ENCODE results near the gene GREB1L. TPM values are rescaled to one million over a fixed set of nuclear protein-coding genes. Genes with fewer than 3 reads are reported as not detected.

Gene GREB1L
- total and polyA plus RNA-seq, 2 of the 13 experiments (the other 11 are each of a cell fraction or from before 2014, with no cell fraction given), result 0.17 to 0.66 TPM

DNA sequence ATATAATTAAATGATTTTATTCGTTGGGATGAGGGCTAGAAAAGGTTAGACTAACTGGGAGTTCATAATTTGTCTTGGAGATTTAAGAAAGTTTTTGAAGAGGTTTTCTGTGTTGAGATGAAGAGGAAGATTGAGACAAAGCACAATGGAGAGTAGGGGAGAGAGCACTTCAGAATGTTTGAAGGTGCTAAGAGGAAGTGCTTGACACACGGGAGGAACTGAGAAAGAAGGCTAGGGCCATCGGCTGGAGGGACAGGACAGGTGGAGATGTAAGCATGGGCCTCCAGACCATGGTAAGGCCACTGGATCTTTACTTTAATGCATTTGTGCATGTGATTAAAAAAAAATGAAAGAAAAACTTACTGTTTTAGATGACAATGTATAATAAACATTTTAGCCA, 31.5 kb downstream of the GREB1L start:
- no peaks in the 10 kb centered on the region for H4K20me1 ChIP-seq (ENCODE audit: insufficient read depth, low read length)
- H3K27ac ChIP-seq (ENCODE audit: extremely low read length, insufficient read depth, low read length), result no peak overlapping the region
- no peak for FAIRE-seq
- ATAC-seq, result no peak
- H3K4me3 ChIP-seq (replicated peaks in 1 of 3; ENCODE audit: insufficient read depth in 1 of 3, low read depth in 2 of 3, low read length in 3 of 3), result no peak overlapping the region
- no peaks in the 10 kb centered on the region for H3K36me3 ChIP-seq (replicated peaks in 1 of 2; ENCODE audit: control insufficient read depth in 1 of 2, insufficient read depth in 2 of 2, low read length in 2 of 2)
- no peaks in the 10 kb centered on the region for H3K27me3 ChIP-seq (ENCODE audit: control insufficient read depth in 1 of 2, insufficient read depth in 2 of 2, low read length in 2 of 2)
- no peaks in the 10 kb centered on the region for H3K9me3 ChIP-seq (ENCODE audit: low read length)
- in situ Hi-C loops (cut with HindIII; ENCODE audit: extremely low pct_ligation_motif_present, low pct_unique_long_range_greater_than_20kb), result loop anchor here (25.0 kb wide), 1 partner anchor 111 kb away; no protein-coding TSS in a partner anchor
- POLR2A ChIA-PET, result no interaction called here
- no peaks in the 10 kb centered on the region for H3K4me1 ChIP-seq (ENCODE audit: insufficient read depth, low read length)
- H3K9ac ChIP-seq (ENCODE audit: insufficient read depth, low read depth, low read length), result no peak overlapping the region
- H2AFZ ChIP-seq (ENCODE audit: low read length), result no peak overlapping the region
- H3K4me2 ChIP-seq (ENCODE audit: low read depth, low read length), result no peak overlapping the region
- no peak for TF ChIP-seq SAFB2 (CRISPR knock-in tag; IDR thresholded peaks at IDR 0.05; ENCODE audit: borderline replicate concordance, low read depth)
- no peak for TF ChIP-seq FOXO1 (CRISPR knock-in tag; IDR thresholded peaks at IDR 0.05)
- BruUV-seq (replicated peaks), result no TSS peak
- CTCF ChIA-PET (ENCODE audit: low intra/inter-chr PET ratio, low total read pairs), result no interaction called here
- intact Hi-C loops (cut with micrococcal nuclease; ENCODE audit: unreplicated experiment), result no loop called here
- no peaks in the 10 kb centered on the region for H3K79me2 ChIP-seq (ENCODE audit: insufficient read depth, low read length)
- no peak for DNase-seq (ENCODE audit: low spot score)
- WGBS (ENCODE audit: low lambda C conversion rate), result 37% methylated on average over 3 of the region's 3 CpGs

DNA sequence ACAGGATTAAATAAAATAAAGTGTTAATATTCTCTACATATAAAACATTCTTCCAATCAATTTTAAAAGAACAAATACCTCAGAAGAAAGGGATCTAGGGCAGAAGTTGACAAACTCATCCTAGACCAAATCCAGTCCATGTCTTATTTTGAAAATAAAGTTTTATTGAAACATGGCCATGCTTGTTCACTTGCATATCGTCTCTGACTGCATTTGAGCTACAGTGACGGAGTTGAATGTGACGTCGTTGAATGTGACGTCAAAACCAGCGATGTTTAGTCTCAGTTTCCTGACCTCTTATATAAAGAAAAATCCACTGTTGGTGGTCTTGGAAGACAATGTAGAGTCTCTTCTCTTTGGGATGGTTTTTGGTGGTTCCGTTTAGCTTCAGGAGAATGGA, 33.6 kb downstream of the GREB1L start:
- Histone ChIP-seq H3K9ac (ENCODE audit: insufficient read depth, low read depth, low read length) (no peak overlapping the region), H3K36me3 (replicated peaks in 1 of 2; ENCODE audit: control insufficient read depth in 1 of 2, insufficient read depth in 2 of 2, low read length in 2 of 2) (no peaks in the 10 kb centered on the region), H3K79me2 (ENCODE audit: insufficient read depth, low read length) (no peaks in the 10 kb centered on the region), H3K27me3 (ENCODE audit: control insufficient read depth in 1 of 2, insufficient read depth in 2 of 2, low read length in 2 of 2) (no peaks in the 10 kb centered on the region), H3K4me3 (replicated peaks in 1 of 3; ENCODE audit: insufficient read depth in 1 of 3, low read depth in 2 of 3, low read length in 3 of 3) (no peak overlapping the region), H4K20me1 (ENCODE audit: insufficient read depth, low read length) (no peaks in the 10 kb centered on the region), H3K4me2 (ENCODE audit: low read depth, low read length) (no peak overlapping the region), H3K27ac (ENCODE audit: extremely low read length, insufficient read depth, low read length) (no peak overlapping the region), H2AFZ (ENCODE audit: low read length) (no peak overlapping the region), H3K4me1 (ENCODE audit: insufficient read depth, low read length) (no peaks in the 10 kb centered on the region), H3K9me3 (ENCODE audit: low read length) (no peaks in the 10 kb centered on the region)
- ATAC-seq (no peak), FAIRE-seq (no peak), DNase-seq (ENCODE audit: low spot score) (no peak)
- ChIA-PET POLR2A (no interaction called here), CTCF (ENCODE audit: low intra/inter-chr PET ratio, low total read pairs) (no interaction called here)
- intact Hi-C loops (cut with micrococcal nuclease; ENCODE audit: unreplicated experiment) (no loop called here), in situ Hi-C loops (cut with HindIII; ENCODE audit: extremely low pct_ligation_motif_present, low pct_unique_long_range_greater_than_20kb) (no loop called here)
- 84% methylated on average over 7 of the region's 7 CpGs for WGBS (ENCODE audit: low lambda C conversion rate)
- TF ChIP-seq ZKSCAN1 (IDR thresholded peaks at IDR 0.05; ENCODE audit: low read length), result no peak
- TF ChIP-seq HDAC6 (IDR thresholded peaks at IDR 0.05; ENCODE audit: low read depth, low read length), result no peak
- TF ChIP-seq, protein P1, sequence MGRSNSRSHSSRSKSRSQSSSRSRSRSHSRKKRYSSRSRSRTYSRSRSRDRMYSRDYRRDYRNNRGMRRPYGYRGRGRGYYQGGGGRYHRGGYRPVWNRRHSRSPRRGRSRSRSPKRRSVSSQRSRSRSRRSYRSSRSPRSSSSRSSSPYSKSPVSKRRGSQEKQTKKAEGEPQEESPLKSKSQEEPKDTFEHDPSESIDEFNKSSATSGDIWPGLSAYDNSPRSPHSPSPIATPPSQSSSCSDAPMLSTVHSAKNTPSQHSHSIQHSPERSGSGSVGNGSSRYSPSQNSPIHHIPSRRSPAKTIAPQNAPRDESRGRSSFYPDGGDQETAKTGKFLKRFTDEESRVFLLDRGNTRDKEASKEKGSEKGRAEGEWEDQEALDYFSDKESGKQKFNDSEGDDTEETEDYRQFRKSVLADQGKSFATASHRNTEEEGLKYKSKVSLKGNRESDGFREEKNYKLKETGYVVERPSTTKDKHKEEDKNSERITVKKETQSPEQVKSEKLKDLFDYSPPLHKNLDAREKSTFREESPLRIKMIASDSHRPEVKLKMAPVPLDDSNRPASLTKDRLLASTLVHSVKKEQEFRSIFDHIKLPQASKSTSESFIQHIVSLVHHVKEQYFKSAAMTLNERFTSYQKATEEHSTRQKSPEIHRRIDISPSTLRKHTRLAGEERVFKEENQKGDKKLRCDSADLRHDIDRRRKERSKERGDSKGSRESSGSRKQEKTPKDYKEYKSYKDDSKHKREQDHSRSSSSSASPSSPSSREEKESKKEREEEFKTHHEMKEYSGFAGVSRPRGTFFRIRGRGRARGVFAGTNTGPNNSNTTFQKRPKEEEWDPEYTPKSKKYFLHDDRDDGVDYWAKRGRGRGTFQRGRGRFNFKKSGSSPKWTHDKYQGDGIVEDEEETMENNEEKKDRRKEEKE (IDR thresholded peaks at IDR 0.05), result no peak
- TF ChIP-seq, protein P2, sequence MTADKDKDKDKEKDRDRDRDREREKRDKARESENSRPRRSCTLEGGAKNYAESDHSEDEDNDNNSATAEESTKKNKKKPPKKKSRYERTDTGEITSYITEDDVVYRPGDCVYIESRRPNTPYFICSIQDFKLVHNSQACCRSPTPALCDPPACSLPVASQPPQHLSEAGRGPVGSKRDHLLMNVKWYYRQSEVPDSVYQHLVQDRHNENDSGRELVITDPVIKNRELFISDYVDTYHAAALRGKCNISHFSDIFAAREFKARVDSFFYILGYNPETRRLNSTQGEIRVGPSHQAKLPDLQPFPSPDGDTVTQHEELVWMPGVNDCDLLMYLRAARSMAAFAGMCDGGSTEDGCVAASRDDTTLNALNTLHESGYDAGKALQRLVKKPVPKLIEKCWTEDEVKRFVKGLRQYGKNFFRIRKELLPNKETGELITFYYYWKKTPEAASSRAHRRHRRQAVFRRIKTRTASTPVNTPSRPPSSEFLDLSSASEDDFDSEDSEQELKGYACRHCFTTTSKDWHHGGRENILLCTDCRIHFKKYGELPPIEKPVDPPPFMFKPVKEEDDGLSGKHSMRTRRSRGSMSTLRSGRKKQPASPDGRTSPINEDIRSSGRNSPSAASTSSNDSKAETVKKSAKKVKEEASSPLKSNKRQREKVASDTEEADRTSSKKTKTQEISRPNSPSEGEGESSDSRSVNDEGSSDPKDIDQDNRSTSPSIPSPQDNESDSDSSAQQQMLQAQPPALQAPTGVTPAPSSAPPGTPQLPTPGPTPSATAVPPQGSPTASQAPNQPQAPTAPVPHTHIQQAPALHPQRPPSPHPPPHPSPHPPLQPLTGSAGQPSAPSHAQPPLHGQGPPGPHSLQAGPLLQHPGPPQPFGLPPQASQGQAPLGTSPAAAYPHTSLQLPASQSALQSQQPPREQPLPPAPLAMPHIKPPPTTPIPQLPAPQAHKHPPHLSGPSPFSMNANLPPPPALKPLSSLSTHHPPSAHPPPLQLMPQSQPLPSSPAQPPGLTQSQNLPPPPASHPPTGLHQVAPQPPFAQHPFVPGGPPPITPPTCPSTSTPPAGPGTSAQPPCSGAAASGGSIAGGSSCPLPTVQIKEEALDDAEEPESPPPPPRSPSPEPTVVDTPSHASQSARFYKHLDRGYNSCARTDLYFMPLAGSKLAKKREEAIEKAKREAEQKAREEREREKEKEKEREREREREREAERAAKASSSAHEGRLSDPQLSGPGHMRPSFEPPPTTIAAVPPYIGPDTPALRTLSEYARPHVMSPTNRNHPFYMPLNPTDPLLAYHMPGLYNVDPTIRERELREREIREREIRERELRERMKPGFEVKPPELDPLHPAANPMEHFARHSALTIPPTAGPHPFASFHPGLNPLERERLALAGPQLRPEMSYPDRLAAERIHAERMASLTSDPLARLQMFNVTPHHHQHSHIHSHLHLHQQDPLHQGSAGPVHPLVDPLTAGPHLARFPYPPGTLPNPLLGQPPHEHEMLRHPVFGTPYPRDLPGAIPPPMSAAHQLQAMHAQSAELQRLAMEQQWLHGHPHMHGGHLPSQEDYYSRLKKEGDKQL (CRISPR knock-in tag; IDR thresholded peaks at IDR 0.05; ENCODE audit: low read depth), result no peak
- TF ChIP-seq HNF4G (IDR thresholded peaks at IDR 0.05; ENCODE audit: borderline replicate concordance, low read depth, low read length), result no peak
- TF ChIP-seq HNF4G (CRISPR knock-in tag; IDR thresholded peaks at IDR 0.05; ENCODE audit: borderline replicate concordance, low read depth), result no peak
- no peak for TF ChIP-seq ZNF841 (CRISPR knock-in tag; IDR thresholded peaks at IDR 0.05; ENCODE audit: borderline replicate concordance)
- no peak for TF ChIP-seq TBX3 (IDR thresholded peaks at IDR 0.05; ENCODE audit: borderline replicate concordance)
- no TSS peak for BruUV-seq (replicated peaks)

All from HepG2 (cell line).